Measurements from ENCODE around the gene TOM1L2. TPM values are rescaled to one million over a fixed set of nuclear protein-coding genes. Genes with fewer than 3 reads are reported as not detected.

Gene TOM1L2
- total RNA-seq, 1 experiment from 2014 or later: 35.5 TPM

DNA sequence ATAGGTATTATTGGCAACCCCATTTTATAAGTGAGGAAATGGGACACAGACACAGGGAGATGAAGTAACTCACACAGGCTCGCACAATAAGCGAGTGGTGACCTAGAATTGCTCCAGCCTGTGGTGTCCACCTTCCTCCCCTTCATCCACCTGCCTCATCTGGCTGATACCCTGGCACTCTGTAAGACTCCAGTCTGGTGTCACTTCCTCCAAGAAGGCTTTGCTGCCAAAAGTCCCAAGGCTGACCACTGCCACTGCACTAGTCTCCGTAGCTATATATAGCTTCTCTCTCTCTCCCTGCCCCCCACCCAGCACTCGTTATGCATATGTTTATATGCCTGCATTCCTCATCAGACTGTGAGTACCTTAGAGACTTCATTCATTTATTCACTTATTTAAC lies 69.3 kb downstream of the TOM1L2 start:
- POLR2A ChIA-PET: no interaction called here
- Histone ChIP-seq H3K4me1 (peaks cover 11% of the 10 kb centered on the region), H3K9me3 (no peaks in the 10 kb centered on the region), H3K27me3 (replicated peaks; ENCODE audit: control insufficient read depth, insufficient read depth, low read length) (no peaks in the 10 kb centered on the region), H3K4me3 (ENCODE audit: low read depth, low read length) (no peak overlapping the region), H3K36me3 (ENCODE audit: control insufficient read depth, insufficient read depth, low read length) (no peaks in the 10 kb centered on the region; the same call in 1 of the 2 replicates)
- BruUV-seq (replicated peaks): no TSS peak
- Mint-ChIP-seq H3K9me3 (ENCODE audit: unreplicated experiment) (no peaks in the 10 kb centered on the region), H3K27me3 (ENCODE audit: insufficient read depth, unreplicated experiment) (no peaks in the 10 kb centered on the region), H3K36me3 (ENCODE audit: insufficient read depth, unreplicated experiment) (peaks cover 23% of the 10 kb centered on the region), H3K27ac (ENCODE audit: unreplicated experiment) (no peak overlapping the region), H3K4me1 (ENCODE audit: low read depth, unreplicated experiment) (peaks cover 9% of the 10 kb centered on the region), H3K4me3 (ENCODE audit: unreplicated experiment) (no peak overlapping the region)
- TF ChIP-seq, protein P1, sequence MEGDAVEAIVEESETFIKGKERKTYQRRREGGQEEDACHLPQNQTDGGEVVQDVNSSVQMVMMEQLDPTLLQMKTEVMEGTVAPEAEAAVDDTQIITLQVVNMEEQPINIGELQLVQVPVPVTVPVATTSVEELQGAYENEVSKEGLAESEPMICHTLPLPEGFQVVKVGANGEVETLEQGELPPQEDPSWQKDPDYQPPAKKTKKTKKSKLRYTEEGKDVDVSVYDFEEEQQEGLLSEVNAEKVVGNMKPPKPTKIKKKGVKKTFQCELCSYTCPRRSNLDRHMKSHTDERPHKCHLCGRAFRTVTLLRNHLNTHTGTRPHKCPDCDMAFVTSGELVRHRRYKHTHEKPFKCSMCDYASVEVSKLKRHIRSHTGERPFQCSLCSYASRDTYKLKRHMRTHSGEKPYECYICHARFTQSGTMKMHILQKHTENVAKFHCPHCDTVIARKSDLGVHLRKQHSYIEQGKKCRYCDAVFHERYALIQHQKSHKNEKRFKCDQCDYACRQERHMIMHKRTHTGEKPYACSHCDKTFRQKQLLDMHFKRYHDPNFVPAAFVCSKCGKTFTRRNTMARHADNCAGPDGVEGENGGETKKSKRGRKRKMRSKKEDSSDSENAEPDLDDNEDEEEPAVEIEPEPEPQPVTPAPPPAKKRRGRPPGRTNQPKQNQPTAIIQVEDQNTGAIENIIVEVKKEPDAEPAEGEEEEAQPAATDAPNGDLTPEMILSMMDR (IDR thresholded peaks at IDR 0.05; ENCODE audit: insufficient read depth in 1 of 2, low read depth in 1 of 2, low read length in 1 of 2, severe bottlenecking in 1 of 2, unreplicated experiment in 1 of 2): no peak
- intact Hi-C loops (cut with micrococcal nuclease; ENCODE audit: unreplicated experiment): no loop called here
- no peak for DNase-seq
- CTCF ChIA-PET: interaction anchor here (0.7 kb wide), 1 partner anchor 143 kb away, joined by 3 read pairs; no protein-coding TSS in a partner anchor

DNA sequence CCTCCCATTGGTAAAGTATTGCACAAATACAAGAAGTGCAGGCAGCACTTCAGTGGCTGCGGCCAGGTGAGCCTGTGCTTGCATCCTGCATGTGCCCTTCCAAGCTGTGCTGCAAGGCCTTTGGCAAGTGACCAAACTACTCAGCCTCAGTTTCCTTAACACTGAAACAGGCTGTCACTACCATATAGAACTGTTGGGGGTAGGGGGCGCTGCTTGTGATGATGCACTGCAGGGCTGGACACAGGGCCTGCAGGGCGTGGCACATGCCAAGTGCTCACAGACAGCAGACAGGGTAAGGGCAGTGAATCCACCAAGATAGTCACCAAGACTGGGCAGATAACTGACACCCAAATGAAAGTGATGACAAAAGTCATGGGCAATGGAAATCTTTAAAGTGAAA lies 69.8 kb downstream of the TOM1L2 start:
- Mint-ChIP-seq H3K9me3 (ENCODE audit: unreplicated experiment) (no peaks in the 10 kb centered on the region), H3K4me3 (ENCODE audit: unreplicated experiment) (no peak overlapping the region), H3K27ac (ENCODE audit: unreplicated experiment) (no peak overlapping the region), H3K27me3 (ENCODE audit: insufficient read depth, unreplicated experiment) (no peaks in the 10 kb centered on the region), H3K4me1 (ENCODE audit: low read depth, unreplicated experiment) (peaks cover 9% of the 10 kb centered on the region), H3K36me3 (ENCODE audit: insufficient read depth, unreplicated experiment) (peaks cover 23% of the 10 kb centered on the region)
- no TSS peak for BruUV-seq (replicated peaks)
- ChIA-PET POLR2A (no interaction called here), CTCF (interaction anchor here (1.6 kb wide), 1 partner anchor 17 kb away, joined by 4 read pairs; no protein-coding TSS in a partner anchor)
- Histone ChIP-seq H3K27me3 (replicated peaks; ENCODE audit: control insufficient read depth, insufficient read depth, low read length) (no peaks in the 10 kb centered on the region), H3K9me3 (no peaks in the 10 kb centered on the region), H3K4me3 (ENCODE audit: low read depth, low read length) (no peak overlapping the region), H3K36me3 (ENCODE audit: control insufficient read depth, insufficient read depth, low read length) (no peaks in the 10 kb centered on the region; the same call in 1 of the 2 replicates), H3K4me1 (peaks cover 11% of the 10 kb centered on the region)
- intact Hi-C loops (cut with micrococcal nuclease; ENCODE audit: unreplicated experiment): no loop called here
- no peak for DNase-seq
- TF ChIP-seq, protein P1 (IDR thresholded peaks at IDR 0.05; ENCODE audit: insufficient read depth in 1 of 2, low read depth in 1 of 2, low read length in 1 of 2, severe bottlenecking in 1 of 2, unreplicated experiment in 1 of 2): no peak

DNA sequence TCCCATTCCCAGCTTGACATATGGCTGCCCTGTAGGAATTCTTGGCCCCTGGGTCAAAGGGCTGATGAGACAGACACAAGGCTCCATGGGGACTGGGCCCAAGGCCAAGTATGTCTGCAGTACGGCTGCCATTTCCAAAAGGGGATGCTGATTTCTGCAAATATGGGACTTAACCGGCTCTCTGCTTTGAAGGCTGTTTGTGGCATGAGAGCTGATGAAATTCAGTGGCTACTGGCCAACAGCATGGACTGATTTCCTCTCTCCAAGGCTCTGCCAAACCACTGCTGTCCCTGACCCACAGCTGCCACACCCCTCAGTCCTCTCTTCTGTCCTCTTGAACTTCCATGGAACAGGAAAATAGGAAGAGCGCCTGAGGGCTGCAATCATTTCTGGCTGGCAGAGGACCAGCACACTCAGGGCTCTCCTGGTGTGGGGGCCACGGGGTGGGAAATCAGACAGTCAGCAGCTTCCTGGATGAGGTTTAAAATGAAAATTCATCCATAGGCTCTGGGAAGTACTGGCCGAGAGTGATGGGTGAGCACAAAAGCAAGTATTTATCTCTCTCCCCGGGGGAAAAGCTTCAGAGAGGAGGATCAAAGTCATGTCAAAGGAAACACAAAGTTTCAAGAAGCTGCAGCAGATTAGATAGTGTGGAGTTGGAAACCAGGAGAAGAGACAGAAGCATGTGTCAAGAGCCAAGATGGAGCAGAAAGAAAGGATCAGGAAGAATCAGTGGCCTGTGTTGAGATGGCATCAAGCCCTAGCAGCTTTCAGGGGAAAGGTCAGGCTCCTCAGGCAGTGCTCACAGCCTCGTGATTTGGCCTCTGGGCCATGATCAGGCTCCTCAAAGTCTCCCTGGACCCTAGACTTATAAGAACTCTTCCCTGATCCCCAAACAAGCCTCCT lies 71.3 kb downstream of the TOM1L2 start:
- H3K4me1 Mint-ChIP-seq (ENCODE audit: low read depth, unreplicated experiment): peaks cover 9% of the 10 kb centered on the region
- no peaks in the 10 kb centered on the region for H3K9me3 ChIP-seq
- no peak for DNase-seq
- H3K9me3 Mint-ChIP-seq (ENCODE audit: unreplicated experiment): no peaks in the 10 kb centered on the region
- CTCF ChIA-PET: interaction anchor here (1.6 kb wide), 1 partner anchor 18 kb away, joined by 4 read pairs; no protein-coding TSS in a partner anchor
- peaks cover 22% of the 10 kb centered on the region for H3K4me1 ChIP-seq
- H3K36me3 Mint-ChIP-seq (ENCODE audit: insufficient read depth, unreplicated experiment): peaks cover 20% of the 10 kb centered on the region
- no peaks in the 10 kb centered on the region for H3K27me3 ChIP-seq (replicated peaks; ENCODE audit: control insufficient read depth, insufficient read depth, low read length)
- H3K36me3 ChIP-seq (ENCODE audit: control insufficient read depth, insufficient read depth, low read length): peaks cover under 1% of the 10 kb centered on the region
- H3K27ac Mint-ChIP-seq (ENCODE audit: unreplicated experiment): no peak overlapping the region
- TF ChIP-seq, protein P1 (IDR thresholded peaks at IDR 0.05; ENCODE audit: insufficient read depth in 1 of 2, low read depth in 1 of 2, low read length in 1 of 2, severe bottlenecking in 1 of 2, unreplicated experiment in 1 of 2): no peak
- intact Hi-C loops (cut with micrococcal nuclease; ENCODE audit: unreplicated experiment): no loop called here
- BruUV-seq (replicated peaks): no TSS peak
- POLR2A ChIA-PET: interaction anchor here (0.5 kb wide), 1 partner anchor 218 kb away, joined by 6 read pairs; no protein-coding TSS in a partner anchor
- H3K4me3 ChIP-seq (ENCODE audit: low read depth, low read length): no peak overlapping the region
- no peaks in the 10 kb centered on the region for H3K27me3 Mint-ChIP-seq (ENCODE audit: insufficient read depth, unreplicated experiment)
- H3K4me3 Mint-ChIP-seq (ENCODE audit: unreplicated experiment): no peak overlapping the region
